SH-SY5Y (cell line): Measurements from ENCODE around the gene KNL1.

Source experiments
- GATA2 ChIP-seq: IDR thresholded peaks from 2 replicates; pipeline ENCODE4 v1.6.1; 2011; ENCODE audit warnings: mild to moderate bottlenecking, low read depth, low read length
- GATA3 ChIP-seq: IDR thresholded peaks from 2 replicates; pipeline ENCODE4 v1.6.1; 2011; ENCODE audit warnings: low read depth, mild to moderate bottlenecking, low read length, moderate library complexity

DNA sequence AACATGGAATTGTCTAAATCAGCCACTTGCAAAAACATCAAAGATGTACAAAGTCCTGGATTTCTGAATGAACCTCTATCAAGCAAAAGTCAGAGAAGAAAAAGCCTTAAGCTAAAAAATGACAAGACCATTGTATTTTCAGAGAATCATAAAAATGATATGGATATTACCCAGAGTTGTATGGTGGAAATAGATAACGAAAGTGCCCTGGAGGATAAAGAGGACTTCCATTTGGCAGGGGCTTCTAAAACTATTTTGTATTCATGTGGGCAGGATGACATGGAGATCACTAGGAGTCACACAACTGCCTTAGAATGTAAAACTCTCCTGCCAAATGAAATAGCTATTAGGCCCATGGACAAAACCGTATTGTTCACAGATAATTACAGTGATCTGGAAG, 29.3 kb downstream of the KNL1 start:
- TF ChIP-seq GATA2 (no peak), GATA3 (no peak)
